Activated CD4-positive, alpha-beta memory T cell treated with anti-CD3 and anti-CD28 coated beads, Interleukin-2, amount 10 ng/mL, durations not matched to agents 7 days and 5 days (primary cell): ENCODE measurements around the gene SDR42E1. TPM values are rescaled to one million over a fixed set of nuclear protein-coding genes. Genes with fewer than 3 reads are reported as not detected.
"Not testable (repeated sequence)": the region's sequence is repeated elsewhere in the genome, so short reads cannot be mapped to it uniquely, and the experiment has no call there.

Experiments used
- CTCF ChIA-PET: fragments of 350-600 bp; sonication (Branson Sonifier 250); formaldehyde crosslinking; loops from one replicate; lab custom pipeline; 2021; ENCODE audit warnings: antibody characterized with exemption, inconsistent platforms; lab: Charles Lee
- POLR2A ChIA-PET: fragments of 350-600 bp; sonication (Branson Sonifier 250); formaldehyde crosslinking; loops from one replicate; lab custom pipeline; 2021; ENCODE audit warnings: antibody characterized with exemption; lab: Charles Lee
- DNase-seq: peaks from one replicate; pipeline ENCODE4 v3.0.0-alpha.2; 2020
- H3K27ac Mint-ChIP-seq: one replicate; pipeline ENCODE4 v1.8.0; 2021; ENCODE audit warnings: mild to moderate bottlenecking, mixed read lengths
- H3K27me3 Mint-ChIP-seq: one replicate; pipeline ENCODE4 v1.8.0; 2021; ENCODE audit warnings: mixed read lengths
- H3K36me3 Mint-ChIP-seq: one replicate; pipeline ENCODE4 v1.8.0; 2021; ENCODE audit warnings: low read depth, mixed read lengths
- H3K4me1 Mint-ChIP-seq: one replicate; pipeline ENCODE4 v1.8.0; 2021; ENCODE audit warnings: mixed read lengths
- H3K4me3 Mint-ChIP-seq: one replicate; pipeline ENCODE4 v1.8.0; 2021; ENCODE audit warnings: mild to moderate bottlenecking, mixed read lengths
- H3K9me3 Mint-ChIP-seq: one replicate; pipeline ENCODE4 v1.8.0; 2021; ENCODE audit warnings: mixed read lengths
- total RNA-seq, 2 experiments: library from RNA; stranded (reverse); gene quantifications; one replicate each; pipeline ENCODE4 v1.2.3, GENCODE V29; 2021

The SDR42E1 gene
- total RNA-seq, 2 experiments from 2014 or later, result 5.8 to 5.9 TPM

GRCh38 chr16:82009789-82010188 is 1.5 kb downstream of the SDR42E1 start:
- POLR2A ChIA-PET, H3K27me3 Mint-ChIP-seq, H3K27ac Mint-ChIP-seq, DNase-seq, H3K4me3 Mint-ChIP-seq, CTCF ChIA-PET: not testable (repeated sequence)
- H3K9me3 Mint-ChIP-seq, result peaks cover 26% of the 10 kb centered on the region
- peaks cover 18% of the 10 kb centered on the region for H3K4me1 Mint-ChIP-seq
- peaks cover 36% of the 10 kb centered on the region for H3K36me3 Mint-ChIP-seq

- peaks cover 9% of the 10 kb centered on the region for H3K27me3 Mint-ChIP-seq
- H3K4me3 Mint-ChIP-seq, result no peak overlapping the region
- CTCF ChIA-PET, result no interaction called here
- H3K9me3 Mint-ChIP-seq, result peaks cover 26% of the 10 kb centered on the region
- H3K27ac Mint-ChIP-seq, result no peak overlapping the region
- peaks cover 18% of the 10 kb centered on the region for H3K4me1 Mint-ChIP-seq
- H3K36me3 Mint-ChIP-seq, result peaks cover 36% of the 10 kb centered on the region
- POLR2A ChIA-PET, result no interaction called here
- no peak for DNase-seq
These were observed 2.2 kb downstream of the SDR42E1 start for GRCh38 chr16:82008957-82009592.

- CTCF ChIA-PET, result no interaction called here
- H3K4me1 Mint-ChIP-seq, result peaks cover 20% of the 10 kb centered on the region
- no peak overlapping the region for H3K4me3 Mint-ChIP-seq
- H3K27me3 Mint-ChIP-seq, result peaks cover 5% of the 10 kb centered on the region
- POLR2A ChIA-PET, result no interaction called here
- H3K27ac Mint-ChIP-seq, result no peak overlapping the region
- H3K9me3 Mint-ChIP-seq, result peaks cover 26% of the 10 kb centered on the region
- peaks cover 40% of the 10 kb centered on the region for H3K36me3 Mint-ChIP-seq
- DNase-seq, result no peak
These were observed 4.1 kb downstream of the SDR42E1 start for GRCh38 chr16:82007189-82007588.

- no peak for DNase-seq
- peaks cover 15% of the 10 kb centered on the region for H3K4me1 Mint-ChIP-seq
- H3K36me3 Mint-ChIP-seq, result peaks cover 37% of the 10 kb centered on the region
- H3K27me3 Mint-ChIP-seq, result no peaks in the 10 kb centered on the region
- no peak overlapping the region for H3K27ac Mint-ChIP-seq
- ChIA-PET CTCF (no interaction called here), POLR2A (no interaction called here)
- no peak overlapping the region for H3K4me3 Mint-ChIP-seq
- peaks cover 26% of the 10 kb centered on the region for H3K9me3 Mint-ChIP-seq
These were observed 5.2 kb downstream of the SDR42E1 start for GRCh38 chr16:82006036-82006435.

- no peak overlapping the region for H3K27ac Mint-ChIP-seq
- DNase-seq, result no peak
- no peaks in the 10 kb centered on the region for H3K27me3 Mint-ChIP-seq
- CTCF ChIA-PET, result no interaction called here
- POLR2A ChIA-PET, result no interaction called here
- H3K4me3 Mint-ChIP-seq, result no peak overlapping the region
- H3K36me3 Mint-ChIP-seq, result peaks cover 31% of the 10 kb centered on the region
- H3K9me3 Mint-ChIP-seq, result peaks cover 20% of the 10 kb centered on the region
- peaks cover 7% of the 10 kb centered on the region for H3K4me1 Mint-ChIP-seq
These were observed 6.0 kb downstream of the SDR42E1 start for GRCh38 chr16:82005027-82005830.

DNA sequence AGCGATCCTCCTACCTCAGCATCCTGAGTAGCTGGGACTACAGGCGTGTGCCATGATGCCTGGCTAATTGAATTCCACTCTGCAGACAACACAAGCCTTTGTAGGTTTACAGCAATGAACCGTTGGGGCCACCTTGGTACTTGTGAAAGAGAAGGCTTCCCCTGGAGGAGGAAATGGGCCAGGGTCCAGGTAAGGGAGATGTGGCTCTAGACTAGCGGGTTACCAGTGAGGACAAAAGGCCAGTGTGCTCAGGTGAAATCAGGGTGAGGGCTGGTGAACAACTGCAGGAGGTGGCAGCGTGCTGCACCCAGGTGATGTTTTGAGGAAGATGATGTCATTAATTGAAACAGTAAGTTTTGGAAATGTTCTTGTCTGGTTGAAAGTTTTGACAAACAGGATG is 6.7 kb downstream of the SDR42E1 start:
- POLR2A ChIA-PET, result no interaction called here
- peaks cover 5% of the 10 kb centered on the region for H3K4me1 Mint-ChIP-seq
- H3K27me3 Mint-ChIP-seq, result no peaks in the 10 kb centered on the region
- no peak overlapping the region for H3K27ac Mint-ChIP-seq
- CTCF ChIA-PET, result no interaction called here
- peaks cover 29% of the 10 kb centered on the region for H3K36me3 Mint-ChIP-seq
- no peak for DNase-seq
- no peak overlapping the region for H3K4me3 Mint-ChIP-seq
- H3K9me3 Mint-ChIP-seq, result peaks cover 15% of the 10 kb centered on the region

DNA sequence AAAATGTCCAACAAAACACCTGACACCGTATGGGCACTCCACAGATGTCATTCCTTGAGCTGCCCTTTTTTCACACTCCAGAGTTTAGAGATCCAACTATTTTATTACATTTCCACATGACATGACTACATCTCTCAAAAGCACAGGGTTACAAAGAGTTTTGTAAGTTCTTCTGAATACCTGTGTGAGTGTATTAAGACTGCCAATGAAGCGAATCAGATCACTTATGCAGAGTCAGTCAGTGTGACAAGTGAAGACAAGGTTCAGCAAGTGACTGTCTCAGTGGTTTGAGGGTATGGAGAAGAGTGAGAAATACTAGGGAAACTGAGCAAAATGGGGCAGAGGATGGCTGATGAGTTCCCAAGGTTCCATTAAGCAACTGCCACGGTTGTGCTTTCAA is 8.4 kb downstream of the SDR42E1 start:
- POLR2A ChIA-PET, result no interaction called here
- Mint-ChIP-seq H3K27ac (no peak overlapping the region), H3K36me3 (peaks cover 20% of the 10 kb centered on the region), H3K4me1 (peaks cover 3% of the 10 kb centered on the region), H3K9me3 (no peaks in the 10 kb centered on the region), H3K4me3 (no peak overlapping the region), H3K27me3 (no peaks in the 10 kb centered on the region)
- DNase-seq, result no peak
- CTCF ChIA-PET, result no interaction called here

GRCh38 chr16:81997738-81998137 is 13.5 kb downstream of the SDR42E1 start:
- DNase-seq, result no peak
- Mint-ChIP-seq H3K27me3 (no peaks in the 10 kb centered on the region), H3K27ac (no peak overlapping the region), H3K4me3 (no peak overlapping the region), H3K36me3 (peaks cover 12% of the 10 kb centered on the region), H3K9me3 (no peaks in the 10 kb centered on the region), H3K4me1 (peaks cover 5% of the 10 kb centered on the region)
- CTCF ChIA-PET, result interaction anchor here (1.1 kb wide), 1 partner anchor 108 kb away, joined by 3 read pairs; no protein-coding TSS in a partner anchor
- POLR2A ChIA-PET, result no interaction called here

DNA sequence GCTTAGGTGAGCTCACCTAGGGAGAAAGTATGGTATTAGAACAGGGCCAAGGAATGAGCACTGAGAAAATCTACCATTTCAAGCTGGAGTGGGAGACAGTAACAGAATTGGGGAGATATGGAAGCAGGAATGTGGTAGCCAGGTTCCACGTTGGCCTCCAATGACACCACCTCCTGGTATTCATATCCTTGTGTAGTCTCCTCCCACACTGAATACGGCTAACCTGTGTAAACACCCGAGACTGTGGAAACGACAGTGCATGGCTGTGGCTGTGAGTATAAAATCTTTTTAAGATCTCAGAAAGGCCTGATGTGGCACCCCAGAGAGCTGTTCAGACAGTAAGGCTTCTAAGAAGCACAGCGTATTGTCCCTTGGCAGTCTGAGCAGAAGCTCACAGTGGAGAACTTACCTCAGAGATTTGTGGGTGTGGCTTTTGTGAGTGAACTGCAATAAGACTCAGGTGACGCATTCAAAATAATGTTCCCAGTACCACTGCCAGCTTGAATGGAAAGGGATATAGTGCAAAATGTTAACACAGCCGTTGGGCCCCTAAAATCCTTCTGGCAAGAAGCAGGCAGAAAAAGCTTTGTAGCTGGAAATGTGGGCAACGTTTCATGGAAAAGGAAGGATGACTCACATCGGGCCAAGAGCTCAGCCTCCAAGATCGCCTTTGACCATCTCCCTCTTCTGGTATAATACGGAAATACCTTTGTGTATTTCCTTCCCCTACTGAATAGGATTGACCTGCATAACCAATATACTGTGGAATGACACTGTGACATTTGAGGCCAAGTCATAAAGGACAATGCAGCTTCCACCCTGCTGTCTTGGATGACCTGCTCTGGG is 14.4 kb downstream of the SDR42E1 start:
- no peaks in the 10 kb centered on the region for H3K9me3 Mint-ChIP-seq
- H3K4me1 Mint-ChIP-seq, result peaks cover 5% of the 10 kb centered on the region
- H3K4me3 Mint-ChIP-seq, result no peak overlapping the region
- H3K36me3 Mint-ChIP-seq, result peaks cover 12% of the 10 kb centered on the region
- no peak for DNase-seq
- H3K27me3 Mint-ChIP-seq, result no peaks in the 10 kb centered on the region
- no peak overlapping the region for H3K27ac Mint-ChIP-seq
- CTCF ChIA-PET, result interaction anchor here (1.1 kb wide), 1 partner anchor 107 kb away, joined by 3 read pairs; no protein-coding TSS in a partner anchor
- POLR2A ChIA-PET, result no interaction called here

- Mint-ChIP-seq H3K4me1 (peaks cover 5% of the 10 kb centered on the region), H3K27ac (no peak overlapping the region), H3K9me3 (no peaks in the 10 kb centered on the region), H3K4me3 (no peak overlapping the region), H3K36me3 (peaks cover 12% of the 10 kb centered on the region), H3K27me3 (no peaks in the 10 kb centered on the region)
- no peak for DNase-seq
- POLR2A ChIA-PET, result no interaction called here
- CTCF ChIA-PET, result no interaction called here
These were observed 15.6 kb downstream of the SDR42E1 start for GRCh38 chr16:81995651-81996050.

DNA sequence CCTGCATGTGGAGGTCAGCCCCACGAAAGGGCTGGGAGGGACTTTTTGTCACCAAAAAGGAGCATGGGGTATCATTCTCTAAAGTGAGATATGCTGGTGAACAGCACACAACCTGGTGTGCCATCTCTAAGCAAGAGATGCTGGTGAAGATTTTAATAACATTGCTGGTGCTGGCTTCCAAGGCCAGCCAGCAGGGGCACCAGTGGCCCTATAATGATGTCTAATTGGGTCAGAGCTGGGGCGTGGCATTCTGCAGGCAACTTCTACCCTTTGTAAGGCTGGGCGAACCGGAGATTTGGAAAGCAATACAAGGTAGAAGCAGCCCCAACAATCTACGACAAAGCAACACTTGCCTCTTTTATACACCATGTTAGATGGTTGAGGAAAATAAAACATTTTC is 16.8 kb downstream of the SDR42E1 start:
- H3K4me1 Mint-ChIP-seq, result peaks cover 5% of the 10 kb centered on the region
- H3K27me3 Mint-ChIP-seq, result no peaks in the 10 kb centered on the region
- DNase-seq, result no peak
- no peaks in the 10 kb centered on the region for H3K9me3 Mint-ChIP-seq
- CTCF ChIA-PET, result no interaction called here
- H3K4me3 Mint-ChIP-seq, result no peak overlapping the region
- no peak overlapping the region for H3K27ac Mint-ChIP-seq
- H3K36me3 Mint-ChIP-seq, result peaks cover 6% of the 10 kb centered on the region
- POLR2A ChIA-PET, result no interaction called here

DNA sequence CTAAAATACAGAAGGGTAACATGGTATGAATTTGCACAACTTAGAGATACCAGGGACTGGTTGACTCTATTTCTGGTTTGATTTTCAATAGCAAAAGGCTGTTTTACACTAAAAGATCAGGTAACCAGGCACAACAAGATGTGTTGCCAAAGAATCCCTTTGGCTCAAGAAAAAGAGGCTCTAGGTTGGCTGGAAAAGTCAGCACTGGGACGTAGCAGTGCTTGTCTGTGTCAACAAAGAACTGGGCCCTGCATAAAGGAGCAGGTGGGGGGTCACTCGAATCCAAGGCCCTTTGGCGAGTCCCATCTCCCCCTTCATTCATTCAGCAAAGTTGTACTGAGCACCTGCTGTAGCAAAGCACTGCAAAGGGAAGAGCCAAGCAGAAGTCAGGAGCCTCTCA is 18.4 kb downstream of the SDR42E1 start:
- peaks cover 5% of the 10 kb centered on the region for H3K4me1 Mint-ChIP-seq
- ChIA-PET CTCF (no interaction called here), POLR2A (no interaction called here)
- H3K4me3 Mint-ChIP-seq, result no peak overlapping the region
- no peaks in the 10 kb centered on the region for H3K9me3 Mint-ChIP-seq
- no peaks in the 10 kb centered on the region for H3K36me3 Mint-ChIP-seq
- no peak overlapping the region for H3K27ac Mint-ChIP-seq
- DNase-seq, result no peak
- H3K27me3 Mint-ChIP-seq, result peaks cover 2% of the 10 kb centered on the region

- Mint-ChIP-seq H3K4me1 (no peaks in the 10 kb centered on the region), H3K27me3 (peaks cover 8% of the 10 kb centered on the region), H3K27ac (no peak overlapping the region), H3K36me3 (no peaks in the 10 kb centered on the region), H3K9me3 (no peaks in the 10 kb centered on the region), H3K4me3 (no peak overlapping the region)
- ChIA-PET CTCF (no interaction called here), POLR2A (no interaction called here)
- no peak for DNase-seq
These were observed 23.6 kb downstream of the SDR42E1 start for GRCh38 chr16:81987706-81988105.
